Stomach (tissue), 4 donors: Measurements from ENCODE around the gene NCKIPSD.

ENCODE experiments used
- CTCF ChIP-seq, 7 experiments: fragments of 450-650 bp in 4 of 7; fragments of 200-600 bp in 3 of 7; sonication (generic) in 3 of 7; IDR thresholded peaks; one replicate each; pipeline ENCODE4 v1.5.1; 2016 to 2019; ENCODE audit warnings: antibody characterized with exemption in 7 of 7, control low read depth in 2 of 7, mild to moderate bottlenecking in 1 of 7
- POLR2A ChIP-seq, 4 donors: fragments of 450-650 bp; IDR thresholded peaks; one replicate each; pipeline ENCODE4 v1.6.1; 2016; ENCODE audit warnings: antibody characterized with exemption in 4 of 4, control low read depth in 2 of 4, mild to moderate bottlenecking in 1 of 4, moderate library complexity in 1 of 4
- POLR2AphosphoS5 ChIP-seq, 3 donors: sonication (generic); formaldehyde crosslinking; IDR thresholded peaks; one replicate each; pipeline ENCODE4 v1.6.1; 2016; ENCODE audit warnings: antibody characterized with exemption in 3 of 3

- TF ChIP-seq CTCF (IDR thresholded peaks at IDR 0.05), result no peak
- TF ChIP-seq POLR2AphosphoS5 (IDR thresholded peaks at IDR 0.05), result no peak
- no peak for TF ChIP-seq POLR2A (IDR thresholded peaks at IDR 0.05)
These were observed 30.8 kb upstream of the NCKIPSD start for GRCh38 chr3:48716508-48716981.
